Measurements from ENCODE around the gene DGKI.

DGKI gene

GRCh38 chr7:137664846-137665245, 181.9 kb downstream of the DGKI start:
- H3K27ac ChIP-seq (ENCODE audit: low read length, poor library complexity, severe bottlenecking): no peak overlapping the region
- H2BK120ac ChIP-seq (ENCODE audit: low read depth, low read length): no peak overlapping the region
- H3K27me3 ChIP-seq (ENCODE audit: control insufficient read depth in 1 of 2, insufficient read depth in 1 of 2, low read length in 2 of 2): no peaks in the 10 kb centered on the region
- no peak overlapping the region for H2BK5ac ChIP-seq (ENCODE audit: low read depth, low read length, poor library complexity, severe bottlenecking)
- no peak overlapping the region for H2AFZ ChIP-seq (ENCODE audit: low read depth, low read length)
- H4K8ac ChIP-seq (ENCODE audit: low read length): no peak overlapping the region
- H3K79me1 ChIP-seq (replicated peaks; ENCODE audit: low read length, poor library complexity, severe bottlenecking): no peaks in the 10 kb centered on the region
- H3K4ac ChIP-seq (ENCODE audit: low read depth in 1 of 2, low read length in 2 of 2): no peak overlapping the region
- H3K9me3 ChIP-seq (ENCODE audit: control insufficient read depth, low read length): no peaks in the 10 kb centered on the region
- H3K14ac ChIP-seq (ENCODE audit: low read length in 2 of 2): no peak overlapping the region
- no peak overlapping the region for H3K9ac ChIP-seq (ENCODE audit: low read length)
- peaks cover 0 to 2% of the 10 kb centered on the region in 2 experiments for H3K36me3 ChIP-seq (ENCODE audit: control insufficient read depth in 1 of 2, insufficient read depth in 2 of 2, low read depth in 1 of 2, low read length in 2 of 2)
- peak overlapping the region; percentile 1 for H2BK15ac ChIP-seq (ENCODE audit: low read depth, poor library complexity, severe bottlenecking)
- no peak overlapping the region for H3K4me3 ChIP-seq (ENCODE audit: insufficient read depth in 1 of 2, low read depth in 1 of 2, low read length in 2 of 2)
- DNase-seq: no peak
- H3K23ac ChIP-seq (ENCODE audit: low read length in 2 of 2): no peak overlapping the region
- no peak overlapping the region for H2AK5ac ChIP-seq (ENCODE audit: low read length, severe bottlenecking)
- 53% methylated on average over 4 of the region's 4 CpGs for WGBS
- no peak overlapping the region for H4K91ac ChIP-seq (ENCODE audit: low read length)
- peaks cover 2% of the 10 kb centered on the region for H3K4me1 ChIP-seq (ENCODE audit: control insufficient read depth, insufficient read depth, low read depth, low read length)
- H2BK12ac ChIP-seq (ENCODE audit: low read length in 2 of 2): no peak overlapping the region
- no peak overlapping the region for H3K18ac ChIP-seq (ENCODE audit: low read depth in 1 of 2, low read length in 2 of 2)
- no peak overlapping the region for H3K4me2 ChIP-seq (ENCODE audit: low read length, poor library complexity, severe bottlenecking)

- Histone ChIP-seq H3K27ac (ENCODE audit: low read length, poor library complexity, severe bottlenecking) (no peak overlapping the region), H3K4ac (ENCODE audit: low read depth in 1 of 2, low read length in 2 of 2) (no peak overlapping the region), H3K27me3 (ENCODE audit: control insufficient read depth in 1 of 2, insufficient read depth in 1 of 2, low read length in 2 of 2) (no peaks in the 10 kb centered on the region), H4K91ac (ENCODE audit: low read length) (no peak overlapping the region), H3K4me3 (ENCODE audit: insufficient read depth in 1 of 2, low read depth in 1 of 2, low read length in 2 of 2) (no peak overlapping the region), H2BK12ac (ENCODE audit: low read length in 2 of 2) (no peak overlapping the region), H2AFZ (ENCODE audit: low read depth, low read length) (no peak overlapping the region), H2BK5ac (ENCODE audit: low read depth, low read length, poor library complexity, severe bottlenecking) (no peak overlapping the region), H3K36me3 (ENCODE audit: control insufficient read depth in 1 of 2, insufficient read depth in 2 of 2, low read depth in 1 of 2, low read length in 2 of 2) (peaks cover 0 to 2% of the 10 kb centered on the region in 2 experiments), H3K4me1 (ENCODE audit: control insufficient read depth, insufficient read depth, low read depth, low read length) (peaks cover 2% of the 10 kb centered on the region), H2BK120ac (ENCODE audit: low read depth, low read length) (no peak overlapping the region), H2BK15ac (ENCODE audit: low read depth, poor library complexity, severe bottlenecking) (no peak overlapping the region), H3K14ac (ENCODE audit: low read length in 2 of 2) (no peak overlapping the region), H4K8ac (ENCODE audit: low read length) (no peak overlapping the region), H2AK5ac (ENCODE audit: low read length, severe bottlenecking) (peak overlapping the region; percentile 61), H3K9ac (ENCODE audit: low read length) (no peak overlapping the region), H3K9me3 (ENCODE audit: control insufficient read depth, low read length) (no peaks in the 10 kb centered on the region), H3K4me2 (ENCODE audit: low read length, poor library complexity, severe bottlenecking) (no peak overlapping the region), H3K18ac (ENCODE audit: low read depth in 1 of 2, low read length in 2 of 2) (no peak overlapping the region), H3K79me1 (replicated peaks; ENCODE audit: low read length, poor library complexity, severe bottlenecking) (no peaks in the 10 kb centered on the region), H3K23ac (ENCODE audit: low read length in 2 of 2) (no peak overlapping the region)
- 81% methylated on average over 3 of the region's 4 CpGs for WGBS
- DNase-seq: no peak
Observed at GRCh38 chr7:137661634-137662033, 185.1 kb downstream of the DGKI start.

- no peaks in the 10 kb centered on the region for H3K9me3 ChIP-seq (ENCODE audit: control insufficient read depth, low read length)
- peaks cover 0 to under 1% of the 10 kb centered on the region in 2 experiments for H3K36me3 ChIP-seq (ENCODE audit: control insufficient read depth in 1 of 2, insufficient read depth in 2 of 2, low read depth in 1 of 2, low read length in 2 of 2)
- no peak overlapping the region for H2BK12ac ChIP-seq (ENCODE audit: low read length in 2 of 2)
- no peak overlapping the region for H4K8ac ChIP-seq (ENCODE audit: low read length)
- no peak for DNase-seq
- no peak overlapping the region for H2BK120ac ChIP-seq (ENCODE audit: low read depth, low read length)
- no peak overlapping the region for H2AK5ac ChIP-seq (ENCODE audit: low read length, severe bottlenecking)
- WGBS: 81% methylated on average over 8 of the region's 9 CpGs
- H2BK15ac ChIP-seq (ENCODE audit: low read depth, poor library complexity, severe bottlenecking): no peak overlapping the region
- no peak overlapping the region for H3K18ac ChIP-seq (ENCODE audit: low read depth in 1 of 2, low read length in 2 of 2)
- no peak overlapping the region for H2AFZ ChIP-seq (ENCODE audit: low read depth, low read length)
- no peaks in the 10 kb centered on the region for H3K4me1 ChIP-seq (ENCODE audit: control insufficient read depth, insufficient read depth, low read depth, low read length)
- H3K4me3 ChIP-seq (ENCODE audit: insufficient read depth in 1 of 2, low read depth in 1 of 2, low read length in 2 of 2): no peak overlapping the region
- H3K27me3 ChIP-seq (ENCODE audit: control insufficient read depth in 1 of 2, insufficient read depth in 1 of 2, low read length in 2 of 2): no peaks in the 10 kb centered on the region
- H2BK5ac ChIP-seq (ENCODE audit: low read depth, low read length, poor library complexity, severe bottlenecking): no peak overlapping the region
- H3K23ac ChIP-seq (ENCODE audit: low read length in 2 of 2): no peak overlapping the region
- no peak overlapping the region for H3K4me2 ChIP-seq (ENCODE audit: low read length, poor library complexity, severe bottlenecking)
- no peaks in the 10 kb centered on the region for H3K79me1 ChIP-seq (replicated peaks; ENCODE audit: low read length, poor library complexity, severe bottlenecking)
- no peak overlapping the region for H3K27ac ChIP-seq (ENCODE audit: low read length, poor library complexity, severe bottlenecking)
- H3K9ac ChIP-seq (ENCODE audit: low read length): no peak overlapping the region
- no peak overlapping the region for H3K4ac ChIP-seq (ENCODE audit: low read depth in 1 of 2, low read length in 2 of 2)
- H3K14ac ChIP-seq (ENCODE audit: low read length in 2 of 2): no peak overlapping the region
- no peak overlapping the region for H4K91ac ChIP-seq (ENCODE audit: low read length)
Observed at GRCh38 chr7:137658190-137658900, 188.4 kb downstream of the DGKI start.

- no peak overlapping the region for H3K4me2 ChIP-seq (ENCODE audit: low read length, poor library complexity, severe bottlenecking)
- no peak overlapping the region for H3K23ac ChIP-seq (ENCODE audit: low read length in 2 of 2)
- H3K4me1 ChIP-seq (ENCODE audit: control insufficient read depth, insufficient read depth, low read depth, low read length): no peaks in the 10 kb centered on the region
- H2BK15ac ChIP-seq (ENCODE audit: low read depth, poor library complexity, severe bottlenecking): no peak overlapping the region
- no peak overlapping the region for H2BK5ac ChIP-seq (ENCODE audit: low read depth, low read length, poor library complexity, severe bottlenecking)
- H3K9ac ChIP-seq (ENCODE audit: low read length): peak overlapping the region; percentile 67
- no peak overlapping the region for H3K4ac ChIP-seq (ENCODE audit: low read depth in 1 of 2, low read length in 2 of 2)
- no peak overlapping the region for H2AFZ ChIP-seq (ENCODE audit: low read depth, low read length)
- H3K9me3 ChIP-seq (ENCODE audit: control insufficient read depth, low read length): no peaks in the 10 kb centered on the region
- no peaks in the 10 kb centered on the region for H3K27me3 ChIP-seq (ENCODE audit: control insufficient read depth in 1 of 2, insufficient read depth in 1 of 2, low read length in 2 of 2)
- H3K27ac ChIP-seq (ENCODE audit: low read length, poor library complexity, severe bottlenecking): no peak overlapping the region
- no peak overlapping the region for H4K8ac ChIP-seq (ENCODE audit: low read length)
- H2BK12ac ChIP-seq (ENCODE audit: low read length in 2 of 2): no peak overlapping the region
- DNase-seq: no peak
- H3K79me1 ChIP-seq (replicated peaks; ENCODE audit: low read length, poor library complexity, severe bottlenecking): no peaks in the 10 kb centered on the region
- H2BK120ac ChIP-seq (ENCODE audit: low read depth, low read length): no peak overlapping the region
- no peak overlapping the region for H3K18ac ChIP-seq (ENCODE audit: low read depth in 1 of 2, low read length in 2 of 2)
- WGBS: 72% methylated on average over 3 of the region's 4 CpGs
- no peak overlapping the region for H3K4me3 ChIP-seq (ENCODE audit: insufficient read depth in 1 of 2, low read depth in 1 of 2, low read length in 2 of 2)
- no peak overlapping the region for H3K14ac ChIP-seq (ENCODE audit: low read length in 2 of 2)
- no peak overlapping the region for H2AK5ac ChIP-seq (ENCODE audit: low read length, severe bottlenecking)
- H3K36me3 ChIP-seq (ENCODE audit: control insufficient read depth in 1 of 2, insufficient read depth in 2 of 2, low read depth in 1 of 2, low read length in 2 of 2): no peaks in the 10 kb centered on the region
- no peak overlapping the region for H4K91ac ChIP-seq (ENCODE audit: low read length)
Observed at GRCh38 chr7:137657476-137658189, 189.1 kb downstream of the DGKI start.
